H1 (cell line): ENCODE data around the gene GLTP.

Source experiments
- BRCA1 ChIP-seq: IDR thresholded peaks from 2 replicates; pipeline ENCODE4 v1.6.1; 2012; ENCODE audit warnings: low read depth, low read length, improper control_type of control experiment
- CREB1 ChIP-seq: IDR thresholded peaks from 2 replicates; pipeline ENCODE4 v1.6.1; 2012; ENCODE audit warnings: inconsistent platforms
- EP300 ChIP-seq, 2 experiments: IDR thresholded peaks; 1 replicate in 1 of 2; 2 replicates in 1 of 2; pipeline ENCODE4 v1.6.1; 2011 to 2012; ENCODE audit warnings: low read depth in 2 of 2, low read length in 2 of 2, mild to moderate bottlenecking in 2 of 2, borderline replicate concordance in 1 of 2, inconsistent platforms in 1 of 2, moderate library complexity in 1 of 2
- GABPA ChIP-seq: IDR thresholded peaks from 2 replicates; pipeline ENCODE4 v1.6.1; 2011; ENCODE audit warnings: mild to moderate bottlenecking, low read length, moderate library complexity, borderline replicate concordance; ENCODE audit not compliant: insufficient read depth
- HDAC2 ChIP-seq, 2 experiments: fragments of 300-600 bp in 1 of 2; sonication (generic) in 1 of 2; IDR thresholded peaks; 2 replicates each; pipeline ENCODE4 v1.6.1; 2011 to 2012; ENCODE audit warnings: low read depth in 2 of 2, low read length in 2 of 2, mild to moderate bottlenecking in 2 of 2, moderate library complexity in 2 of 2, borderline replicate concordance in 1 of 2, inconsistent platforms in 1 of 2
- JUN ChIP-seq: IDR thresholded peaks from 2 replicates; pipeline ENCODE4 v1.6.1; 2011; ENCODE audit warnings: low read depth, mild to moderate bottlenecking, improper control_type of control experiment, low read length
- POLR2A ChIP-seq, 2 experiments: IDR thresholded peaks; 1 replicate in 1 of 2; 2 replicates in 1 of 2; pipeline ENCODE4 v1.6.1; 2011; ENCODE audit warnings: low read depth in 2 of 2, low read length in 2 of 2, mild to moderate bottlenecking in 2 of 2; ENCODE audit errors: control extremely low read depth in 1 of 2
- SIX5 ChIP-seq: IDR thresholded peaks from 2 replicates; pipeline ENCODE4 v1.6.1; 2011; ENCODE audit warnings: mild to moderate bottlenecking, low read depth, low read length
- TAF1 ChIP-seq: IDR thresholded peaks from 2 replicates; pipeline ENCODE4 v1.6.1; 2011; ENCODE audit warnings: mild to moderate bottlenecking, low read depth, low read length

- TF ChIP-seq CREB1: no peak
- no peak for TF ChIP-seq BRCA1
- no peak for TF ChIP-seq EP300 (IDR thresholded peaks at IDR 0.05; ENCODE audit: borderline replicate concordance in 1 of 2, low read depth in 2 of 2, low read length in 2 of 2)
- TF ChIP-seq TAF1: no peak
- TF ChIP-seq JUN: no peak
- no peak for TF ChIP-seq SIX5
- no peak for TF ChIP-seq HDAC2 (IDR thresholded peaks at IDR 0.05; ENCODE audit: borderline replicate concordance in 1 of 2, low read depth in 2 of 2, low read length in 2 of 2)
- no peak for TF ChIP-seq GABPA
- TF ChIP-seq POLR2A (IDR thresholded peaks at IDR 0.05; ENCODE audit: control extremely low read depth in 1 of 2, low read depth in 2 of 2, low read length in 2 of 2): no peak
These were observed 50.7 kb downstream of the GLTP start for GRCh38 chr12:109829667-109830066.
